B cell (primary cell): ENCODE results near the gene TESK2. TPM values are rescaled to one million over a fixed set of nuclear protein-coding genes. Genes with fewer than 3 reads are reported as not detected.

Source experiments
- ATAC-seq: fragments of 200-7000 bp; cut with Tn5 transposase; one replicate; pipeline ENCODE4 v1.10.0; 2021; ENCODE audit warnings: low read depth, mild to moderate bottlenecking, moderate number of reproducible peaks, moderate library complexity
- CTCF ChIA-PET: fragments of 350-600 bp; sonication (Branson Sonifier 250); formaldehyde crosslinking; loops from one replicate; lab custom pipeline; 2021; ENCODE audit warnings: antibody characterized with exemption, inconsistent platforms; lab: Charles Lee
- POLR2A ChIA-PET: fragments of 350-600 bp; sonication (Branson Sonifier 250); formaldehyde crosslinking; loops from one replicate; lab custom pipeline; 2021; ENCODE audit warnings: antibody characterized with exemption; lab: Charles Lee
- DNase-seq: peaks from one replicate; pipeline ENCODE4 v3.0.0; 2013
- H2AFZ ChIP-seq: 2 replicates; pipeline ENCODE4 v1.6.1; 2012; ENCODE audit warnings: mild to moderate bottlenecking, low read depth, low read length; ENCODE audit not compliant: insufficient read depth, poor library complexity, severe bottlenecking
- H3K27ac ChIP-seq, 2 donors: 1 replicate in 1 of 2; 2 replicates in 1 of 2; pipeline ENCODE4 v1.5.1; 2012 to 2013; ENCODE audit warnings: low read length in 2 of 2, mild to moderate bottlenecking in 2 of 2, moderate library complexity in 1 of 2
- H3K27me3 ChIP-seq, 4 experiments: fragments of 200-600 bp in 1 of 4; sonication (generic) in 1 of 4; replicated peaks in 1 of 4; 1 replicate in 2 of 4; 2 replicates in 2 of 4; pipeline versions ENCODE4 v1.6.1 to v1.7.0; 2013 to 2016; ENCODE audit warnings: low read length in 3 of 4, mild to moderate bottlenecking in 2 of 4, mixed read lengths in 1 of 4, moderate library complexity in 1 of 4; ENCODE audit not compliant: insufficient read depth in 4 of 4, control insufficient read depth in 3 of 4; ENCODE audit errors: control extremely low read depth in 1 of 4
- H3K36me3 ChIP-seq, 2 experiments: replicated peaks in 1 of 2; 1 replicate in 1 of 2; 2 replicates in 1 of 2; pipeline versions ENCODE4 v1.6.1 to v1.7.1; 2013; ENCODE audit warnings: low read length in 1 of 2; ENCODE audit not compliant: insufficient read depth in 2 of 2, control insufficient read depth in 1 of 2; ENCODE audit errors: control extremely low read depth in 1 of 2, extremely low read depth in 1 of 2
- H3K4me1 ChIP-seq, 2 donors: fragments of 200-600 bp in 1 of 2; sonication (generic) in 1 of 2; 1 replicate in 1 of 2; 2 replicates in 1 of 2; pipeline versions ENCODE4 v1.5.1 to v1.6.1; 2013 to 2017; ENCODE audit warnings: low read length in 2 of 2; ENCODE audit not compliant: control insufficient read depth in 2 of 2, insufficient read depth in 2 of 2
- H3K4me2 ChIP-seq: replicated peaks from 2 replicates; pipeline ENCODE3; 2012; ENCODE audit warnings: mild to moderate bottlenecking, low read depth, low read length; ENCODE audit not compliant: poor library complexity, severe bottlenecking
- H3K4me3 ChIP-seq, 5 experiments: fragments of 200-600 bp in 1 of 5; sonication (generic) in 1 of 5; 1 replicate in 3 of 5; 2 replicates in 2 of 5; pipeline versions ENCODE4 v1.5.1 to v1.7.0; 2011 to 2016; ENCODE audit warnings: low read length in 4 of 5, mild to moderate bottlenecking in 4 of 5, low read depth in 2 of 5, control low read depth in 1 of 5, moderate library complexity in 1 of 5; ENCODE audit not compliant: insufficient read depth in 1 of 5; ENCODE audit errors: control extremely low read depth in 1 of 5, extremely low read depth in 1 of 5
- H3K79me2 ChIP-seq: fragments of 200-600 bp; sonication (generic); one replicate; pipeline ENCODE4 v1.6.0; 2016; ENCODE audit warnings: low read length; ENCODE audit not compliant: control insufficient read depth, insufficient read depth
- H3K9ac ChIP-seq: fragments of 200-600 bp; sonication (generic); 2 replicates; pipeline ENCODE4 v1.6.1; 2017; ENCODE audit warnings: mild to moderate bottlenecking, low read length, moderate library complexity
- H3K9me3 ChIP-seq, 3 donors: one replicate each; pipeline versions ENCODE4 v1.6.1 to v1.7.1; 2013; ENCODE audit warnings: low read length in 2 of 3; ENCODE audit not compliant: control insufficient read depth in 2 of 3, insufficient read depth in 1 of 3; ENCODE audit errors: control extremely low read depth in 1 of 3
- H4K20me1 ChIP-seq: 2 replicates; pipeline ENCODE4 v1.6.0; 2012; ENCODE audit warnings: mild to moderate bottlenecking, low read length; ENCODE audit not compliant: insufficient read depth, control insufficient read depth, poor library complexity, severe bottlenecking
- H3K27ac Mint-ChIP-seq: one replicate; pipeline ENCODE4 v1.8.0; 2021; ENCODE audit warnings: mixed read lengths
- H3K27me3 Mint-ChIP-seq: one replicate; pipeline ENCODE4 v1.8.0; 2021; ENCODE audit warnings: mixed read lengths
- H3K4me1 Mint-ChIP-seq: one replicate; pipeline ENCODE4 v1.8.0; 2021; ENCODE audit warnings: mixed read lengths
- H3K4me3 Mint-ChIP-seq: one replicate; pipeline ENCODE4 v1.8.0; 2021; ENCODE audit warnings: mixed read lengths
- H3K9me3 Mint-ChIP-seq: one replicate; pipeline ENCODE4 v1.8.0; 2022; ENCODE audit warnings: mixed read lengths; ENCODE audit not compliant: insufficient read depth
- EZH2 ChIP-seq: IDR thresholded peaks from 2 replicates; pipeline ENCODE4 v1.6.1; 2012; ENCODE audit warnings: borderline replicate concordance, low read depth, mild to moderate bottlenecking, moderate library complexity, low read length; ENCODE audit not compliant: insufficient read depth, poor library complexity, severe bottlenecking
- WGBS: methylation state at CpG from one replicate; pipeline ENCODE4 v1.1.5; 2013; ENCODE audit warnings: missing lambda C conversion rate; ENCODE audit not compliant: insufficient coverage; 5-methylcytosine and 5-hydroxymethylcytosine counted together
- intact Hi-C: fragments of 100-400 bp; cut with micrococcal nuclease; formaldehyde crosslinking; loops from one replicate; pipeline ENCODE4 v1.10.0; 2022
- polyA plus RNA-seq: library from polyadenylated mRNA; depleted of rRNA; stranded (reverse); fragments of >200 nt; gene quantifications from 2 replicates; pipeline ENCODE4 v1.2.3, GENCODE V29; 2012
- total RNA-seq, 2 donors: library from RNA; stranded (reverse); fragments of 120-200 nt in 1 of 2; gene quantifications; 1 replicate in 1 of 2; 2 replicates in 1 of 2; pipeline versions ENCODE4 v1.2.3 to v1.2.4, GENCODE V29; 2013 to 2022
- TF ChIP-seq, protein P1 (sequence below): fragments of 200-600 bp; IDR thresholded peaks from one replicate; pipeline ENCODE4 v1.8.0; 2022; ENCODE audit warnings: antibody characterized with exemption, mild to moderate bottlenecking

The TESK2 gene
- total and polyA plus RNA-seq, 2 donors (not counting 1 experiment from before 2014, with no cell fraction given), result 21.7 to 27.0 TPM

DNA sequence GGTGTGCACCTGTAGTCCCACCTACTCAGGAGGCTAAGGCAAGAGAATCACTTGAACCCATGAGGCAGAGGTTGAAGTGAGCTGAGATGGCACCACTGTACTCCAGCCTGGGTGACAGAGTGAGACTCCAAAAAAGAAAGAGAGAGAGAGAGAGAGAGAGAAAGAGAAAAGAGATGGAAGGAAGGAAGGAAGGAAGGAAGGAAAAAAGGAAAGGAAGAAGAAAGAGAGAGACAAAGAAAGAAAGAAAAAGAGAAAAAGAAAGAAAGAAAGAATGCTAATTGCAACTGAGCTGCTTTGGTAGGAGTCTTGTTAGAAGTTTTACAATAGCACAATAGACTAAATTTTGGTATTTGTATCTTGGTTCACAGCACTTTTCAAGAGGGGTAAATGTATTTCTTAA, 25.7 kb downstream of the TESK2 start:
- peaks cover 35% of the 10 kb centered on the region for H3K79me2 ChIP-seq
- no peak overlapping the region for H3K9ac ChIP-seq
- TF ChIP-seq EZH2, result no peak
- TF ChIP-seq, protein P1, sequence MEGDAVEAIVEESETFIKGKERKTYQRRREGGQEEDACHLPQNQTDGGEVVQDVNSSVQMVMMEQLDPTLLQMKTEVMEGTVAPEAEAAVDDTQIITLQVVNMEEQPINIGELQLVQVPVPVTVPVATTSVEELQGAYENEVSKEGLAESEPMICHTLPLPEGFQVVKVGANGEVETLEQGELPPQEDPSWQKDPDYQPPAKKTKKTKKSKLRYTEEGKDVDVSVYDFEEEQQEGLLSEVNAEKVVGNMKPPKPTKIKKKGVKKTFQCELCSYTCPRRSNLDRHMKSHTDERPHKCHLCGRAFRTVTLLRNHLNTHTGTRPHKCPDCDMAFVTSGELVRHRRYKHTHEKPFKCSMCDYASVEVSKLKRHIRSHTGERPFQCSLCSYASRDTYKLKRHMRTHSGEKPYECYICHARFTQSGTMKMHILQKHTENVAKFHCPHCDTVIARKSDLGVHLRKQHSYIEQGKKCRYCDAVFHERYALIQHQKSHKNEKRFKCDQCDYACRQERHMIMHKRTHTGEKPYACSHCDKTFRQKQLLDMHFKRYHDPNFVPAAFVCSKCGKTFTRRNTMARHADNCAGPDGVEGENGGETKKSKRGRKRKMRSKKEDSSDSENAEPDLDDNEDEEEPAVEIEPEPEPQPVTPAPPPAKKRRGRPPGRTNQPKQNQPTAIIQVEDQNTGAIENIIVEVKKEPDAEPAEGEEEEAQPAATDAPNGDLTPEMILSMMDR, result no peak
- peaks cover 15 to 16% of the 10 kb centered on the region in 2 donors for H3K4me1 ChIP-seq
- POLR2A ChIA-PET, result no interaction called here
- Mint-ChIP-seq H3K4me3 (no peak overlapping the region), H3K27ac (no peak overlapping the region), H3K9me3 (no peaks in the 10 kb centered on the region), H3K27me3 (no peaks in the 10 kb centered on the region), H3K4me1 (peaks cover 33% of the 10 kb centered on the region)
- H4K20me1 ChIP-seq, result peaks cover 9% of the 10 kb centered on the region
- no peak overlapping the region for H3K4me2 ChIP-seq
- CTCF ChIA-PET, result no interaction called here
- no peaks in the 10 kb centered on the region for H3K9me3 ChIP-seq
- H3K36me3 ChIP-seq, result peaks cover 0 to 2% of the 10 kb centered on the region in 2 experiments
- no peaks in the 10 kb centered on the region for H3K27me3 ChIP-seq
- H3K27ac ChIP-seq, result no peak overlapping the region
- H2AFZ ChIP-seq, result no peak overlapping the region
- ATAC-seq (no peak), DNase-seq (no peak)
- H3K4me3 ChIP-seq, result no peak overlapping the region
- intact Hi-C loops, result loop anchor here (5.0 kb wide), 1 partner anchor 33 kb away; no protein-coding TSS in a partner anchor

DNA sequence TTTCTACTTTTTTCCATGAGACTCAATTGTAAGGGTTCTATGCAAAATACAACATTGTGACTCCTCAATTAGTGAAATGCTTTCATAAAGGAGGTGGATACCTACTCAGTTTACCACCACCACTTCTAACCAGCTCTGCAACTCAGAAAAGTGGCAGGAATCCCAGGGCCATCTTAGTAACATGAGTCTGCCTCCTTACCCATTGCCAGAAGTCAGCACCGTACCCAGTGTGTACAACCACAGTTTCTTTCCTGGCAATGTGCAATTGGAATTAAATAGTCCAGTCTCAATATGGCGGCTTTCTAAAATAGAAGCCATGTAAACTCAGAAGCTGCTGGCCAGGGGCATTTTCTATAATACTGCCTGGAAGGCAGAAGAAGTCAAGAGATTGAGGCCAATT, 32.1 kb downstream of the TESK2 start:
- Histone ChIP-seq H3K27ac (no peak overlapping the region), H3K9ac (no peak overlapping the region), H3K27me3 (no peaks in the 10 kb centered on the region), H3K36me3 (peaks cover 3 to 5% of the 10 kb centered on the region in 2 experiments), H3K79me2 (peaks cover 4% of the 10 kb centered on the region), H3K4me2 (no peak overlapping the region), H3K9me3 (no peaks in the 10 kb centered on the region), H3K4me1 (no peaks in the 10 kb centered on the region), H3K4me3 (no peak overlapping the region), H2AFZ (no peak overlapping the region), H4K20me1 (no peaks in the 10 kb centered on the region)
- TF ChIP-seq EZH2, result no peak
- TF ChIP-seq, protein P1, result no peak
- ChIA-PET CTCF (no interaction called here), POLR2A (interaction anchor here (0.6 kb wide), 1 partner anchor 9 kb away, joined by 4 read pairs; no protein-coding TSS in a partner anchor)
- no peak for DNase-seq
- WGBS, result 100% methylated on average over 1 of the region's 2 CpGs
- ATAC-seq, result no peak
- Mint-ChIP-seq H3K4me1 (peaks cover 13% of the 10 kb centered on the region), H3K27ac (no peak overlapping the region), H3K4me3 (no peak overlapping the region), H3K27me3 (no peaks in the 10 kb centered on the region), H3K9me3 (no peaks in the 10 kb centered on the region)
- intact Hi-C loops, result no loop called here
